Hematopoietic multipotent progenitor cell (in vitro differentiated cells): Measurements from ENCODE around the gene SLC5A3. TPM values are rescaled to one million over a fixed set of nuclear protein-coding genes. Genes with fewer than 3 reads are reported as not detected.

ENCODE experiments used
- DNase-seq, 3 donors: peaks; one replicate each; pipeline ENCODE4 v3.0.0-alpha.2; 2011 to 2015; ENCODE audit warnings: low read depth in 2 of 3, low spot score in 2 of 3
- total RNA-seq: library from RNA; depleted of rRNA; stranded (reverse); fragments of >200 nt; gene quantifications from one replicate; pipeline ENCODE4 v1.2.3, GENCODE V29; 2012

Gene SLC5A3
- total RNA-seq, 1 donor = 10.5 TPM

DNA sequence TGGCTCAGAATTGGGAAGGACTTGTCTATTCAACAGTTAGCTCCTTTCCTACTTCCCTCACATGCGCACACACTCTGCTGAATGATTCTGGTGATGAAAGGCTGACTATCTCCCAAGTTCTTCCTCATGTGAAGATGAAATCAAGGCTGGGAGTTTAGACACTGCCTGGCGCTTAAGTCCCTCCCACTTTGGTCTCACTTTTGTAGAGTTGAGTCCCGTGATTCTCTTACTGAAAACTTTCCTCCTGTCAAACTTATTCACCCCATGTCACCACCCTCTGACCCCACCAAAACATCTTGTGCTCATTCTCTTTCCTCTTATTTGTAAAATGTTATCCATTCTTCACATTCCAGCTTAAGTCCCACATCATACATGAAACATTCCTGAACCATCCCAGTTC, 8.4 kb upstream of the SLC5A3 start:
- no peak for DNase-seq

DNA sequence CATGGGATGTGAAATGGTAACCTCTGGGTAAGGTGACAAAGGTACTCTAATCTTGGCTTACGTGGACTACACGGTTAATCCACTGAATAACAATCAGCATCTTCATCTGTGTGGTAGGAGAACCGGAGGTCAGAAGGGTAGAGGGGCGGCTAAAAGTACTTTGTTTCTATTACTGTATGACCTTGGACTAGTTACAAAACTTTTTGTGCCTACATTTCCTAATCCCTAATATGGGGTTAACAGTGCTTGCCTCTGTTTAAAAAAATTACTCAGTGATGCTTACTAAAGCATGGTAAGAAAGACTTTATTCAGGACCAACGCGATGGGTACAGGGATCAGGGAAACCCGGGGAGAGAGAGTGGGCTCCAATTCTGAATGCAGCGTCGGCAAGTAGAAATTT, 1.7 kb upstream of the SLC5A3 start:
- DNase-seq = no peak

DNA sequence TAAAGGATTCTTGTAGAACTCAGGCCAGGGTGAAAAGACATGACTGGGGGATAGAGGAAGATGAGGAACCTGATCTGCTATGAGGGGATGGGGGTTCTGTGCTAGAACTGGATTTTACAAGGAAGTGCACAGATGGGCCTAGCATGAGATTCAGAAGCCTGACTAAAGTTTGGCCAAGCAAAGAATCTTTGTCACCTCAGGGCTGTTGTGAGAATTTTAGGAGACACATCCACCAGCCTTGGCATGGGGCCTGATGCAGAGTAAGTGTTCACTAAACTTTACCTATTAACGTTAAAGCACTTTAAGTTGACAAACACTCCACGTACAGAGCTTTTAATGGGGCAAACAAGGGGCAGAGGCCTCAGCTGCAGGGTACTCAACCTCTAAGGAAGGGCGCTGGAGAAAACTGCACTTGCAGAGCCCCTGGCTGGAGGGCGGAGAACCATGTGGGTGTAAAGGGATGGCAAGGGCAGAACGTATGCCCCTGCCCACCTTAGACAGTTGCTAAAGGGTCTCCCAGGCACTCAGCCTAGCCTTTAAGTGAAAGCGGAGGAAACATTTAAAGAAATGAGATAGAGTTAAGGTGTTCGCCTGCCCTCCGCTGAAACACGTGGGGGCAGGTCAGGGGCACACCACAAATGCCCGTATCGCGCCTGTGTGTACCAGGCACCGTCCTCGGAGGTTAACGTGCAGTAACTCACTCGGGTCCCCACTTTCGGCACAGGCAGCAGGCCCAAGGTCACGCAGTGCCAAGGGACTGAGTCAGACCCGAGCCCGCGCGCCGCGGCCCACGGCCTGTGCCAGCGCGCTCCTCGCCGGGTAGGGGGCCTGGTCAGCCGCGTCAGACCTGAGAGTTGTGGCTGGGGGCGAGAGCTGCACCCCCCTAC, 990 bp upstream of the SLC5A3 start:
- DNase-seq = no peak

DNA sequence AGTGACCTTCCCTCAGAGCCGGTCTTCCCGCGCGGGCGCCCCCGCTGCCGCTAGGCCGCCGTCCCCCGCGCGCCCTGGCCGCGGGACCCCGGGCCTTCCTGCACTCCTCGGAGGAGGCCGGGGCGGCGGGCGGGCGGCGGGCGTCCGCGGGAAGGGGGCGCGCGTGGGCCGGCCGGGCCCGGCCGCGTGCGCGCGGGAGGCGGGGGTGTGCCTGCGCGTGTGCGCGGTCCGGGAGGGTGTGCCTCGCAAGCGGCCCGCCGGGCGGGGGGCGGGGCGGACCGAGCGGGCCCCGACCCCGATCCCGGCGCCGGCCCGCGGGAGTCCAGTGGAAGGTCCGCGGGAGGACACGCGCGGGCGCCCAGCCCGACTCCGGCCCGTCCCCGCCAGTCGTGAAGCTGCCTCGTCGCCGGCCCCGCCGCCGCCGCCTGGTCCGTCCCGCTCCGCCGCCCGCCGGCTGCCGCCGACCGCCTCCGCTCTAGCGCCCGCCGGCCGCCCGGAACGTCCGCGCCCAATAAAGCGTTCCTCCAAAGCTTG, 438 bp downstream of the SLC5A3 start:
- DNase-seq = peak in 2 of 3 donors; percentile 33 to 42

DNA sequence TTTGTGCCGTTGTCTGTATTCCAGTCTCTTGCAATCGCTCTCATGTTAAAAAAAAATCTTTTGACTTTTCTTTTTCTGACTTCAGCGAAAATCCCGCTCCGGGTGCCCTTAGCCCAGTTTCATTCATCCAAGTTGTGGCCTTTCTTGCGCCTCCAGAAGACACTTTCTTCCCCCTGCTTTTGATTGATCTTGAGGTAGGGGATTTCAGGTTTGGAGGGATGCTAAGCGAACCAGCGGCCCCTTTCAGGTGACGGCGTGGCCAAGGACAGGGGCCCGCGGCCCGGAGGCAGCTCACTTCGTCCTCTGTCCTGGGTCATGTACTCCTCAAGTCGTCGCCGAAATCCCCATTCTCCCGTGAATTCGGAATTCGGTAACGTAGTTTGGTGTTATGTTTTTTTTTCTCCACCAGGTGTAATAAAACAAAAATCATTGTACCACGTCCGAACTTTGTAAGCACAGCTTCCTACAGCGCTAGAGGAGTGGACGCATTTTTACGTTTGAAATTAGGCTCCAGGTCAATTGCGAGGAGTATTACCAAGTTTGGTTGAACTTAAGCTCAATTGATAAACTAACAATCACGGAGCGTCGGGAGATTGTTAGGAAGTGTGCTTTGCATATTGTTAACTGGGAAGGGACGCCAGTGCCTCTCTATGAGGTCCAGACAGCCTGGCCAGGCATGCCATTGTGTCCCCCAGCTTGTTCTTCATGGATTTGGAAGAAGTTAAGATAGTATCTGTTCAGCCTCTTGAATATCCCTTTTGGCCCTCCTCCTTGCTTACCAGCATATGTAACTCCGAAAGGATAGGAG, 1.1 kb downstream of the SLC5A3 start:
- no peak for DNase-seq

DNA sequence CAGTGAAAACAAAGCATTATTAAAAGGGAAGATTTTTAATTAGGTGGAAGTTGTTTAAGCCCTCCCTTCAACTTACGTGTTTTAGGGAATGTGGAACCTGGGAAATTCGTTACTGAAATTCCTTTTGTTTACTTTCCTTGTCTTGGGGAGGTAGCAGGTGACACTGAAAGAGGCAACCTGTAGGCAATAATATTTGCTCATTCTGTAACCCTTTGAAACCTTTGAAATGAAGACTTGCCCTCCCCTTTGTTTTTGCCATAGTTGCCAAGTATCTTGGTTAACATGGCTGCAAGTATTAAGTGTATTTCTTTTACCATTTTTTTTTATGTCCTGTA, 1.7 kb downstream of the SLC5A3 start:
- no peak for DNase-seq

DNA sequence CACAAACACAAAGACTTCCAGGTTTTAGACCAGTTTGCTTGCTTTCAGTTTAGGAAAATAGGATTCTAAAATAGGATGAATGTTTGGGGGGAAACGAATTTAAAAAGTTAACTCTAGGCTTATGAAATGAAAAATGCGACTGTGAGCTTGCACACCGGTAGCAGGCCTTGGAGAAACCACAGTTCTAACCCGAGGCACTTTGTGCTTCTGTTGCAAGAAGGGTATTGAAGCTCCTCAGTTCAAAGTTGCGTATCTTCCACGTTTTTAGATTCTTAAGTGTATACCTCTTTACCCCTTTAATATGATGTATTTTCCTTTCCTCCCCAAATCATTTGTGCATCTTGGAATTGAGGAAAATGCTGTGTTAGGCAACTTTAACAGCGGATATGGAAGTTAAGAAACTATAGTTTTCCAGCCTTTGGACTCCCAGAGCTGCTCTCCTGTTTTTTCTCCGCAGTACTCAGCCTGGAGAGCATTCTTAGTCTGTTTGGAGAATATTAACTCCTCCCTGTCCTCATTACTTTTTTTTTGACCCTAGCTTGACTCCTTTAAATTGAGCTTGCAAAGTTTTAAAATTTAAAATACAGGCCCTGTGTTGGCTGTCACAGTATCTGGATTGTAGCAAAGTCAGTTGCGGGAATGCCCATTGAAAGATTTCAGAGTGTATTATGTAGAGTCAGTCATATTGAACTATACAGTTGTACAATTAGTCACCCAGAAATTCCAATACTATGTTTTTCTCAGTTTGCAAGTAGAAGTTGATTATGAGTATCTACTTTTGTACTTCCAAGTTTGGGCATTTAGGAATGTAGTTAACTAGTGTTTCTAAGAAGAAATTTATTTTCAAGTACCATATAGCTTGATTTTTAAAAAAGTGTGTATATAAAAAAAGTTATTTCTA, 2.6 kb downstream of the SLC5A3 start:
- no peak for DNase-seq

DNA sequence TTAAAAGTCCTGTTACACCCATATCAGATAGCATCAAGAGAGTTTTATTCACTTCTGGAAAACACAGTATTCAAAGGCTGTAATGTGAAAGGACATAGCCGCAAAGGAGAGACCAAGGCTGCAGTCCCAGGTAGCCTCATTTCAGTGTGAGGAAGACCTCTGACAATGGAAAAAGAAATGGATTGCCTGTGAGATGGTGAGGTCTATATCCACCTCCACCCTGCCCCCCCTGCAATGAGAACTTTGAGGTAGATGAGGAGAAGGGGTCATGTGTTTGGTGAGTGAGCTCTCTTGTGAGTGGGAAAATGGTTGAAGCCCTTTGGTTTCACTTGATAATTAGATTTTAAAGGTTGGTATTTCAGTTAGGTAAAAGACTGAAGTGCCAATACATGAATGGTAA, 3.5 kb downstream of the SLC5A3 start:
- DNase-seq = no peak

DNA sequence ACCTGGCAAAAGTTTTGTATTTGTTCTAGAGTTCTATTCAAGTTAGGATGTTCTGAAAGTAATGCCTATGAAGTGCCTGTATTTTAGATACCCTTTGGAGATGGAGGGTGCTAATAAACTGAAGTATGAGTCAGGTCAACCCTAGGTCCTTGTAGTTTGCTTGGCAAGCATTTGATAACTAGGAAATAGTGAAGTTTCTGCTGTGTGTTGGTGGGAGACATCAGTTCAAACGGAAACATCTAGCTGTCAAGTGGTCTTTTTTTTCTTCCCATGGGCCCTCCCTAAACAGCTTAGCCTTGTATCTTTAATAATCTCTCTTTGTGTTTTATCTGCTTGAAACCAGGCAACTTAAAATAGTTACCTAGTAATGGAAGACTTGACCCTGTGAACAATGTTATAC, 4.5 kb downstream of the SLC5A3 start:
- DNase-seq = no peak

DNA sequence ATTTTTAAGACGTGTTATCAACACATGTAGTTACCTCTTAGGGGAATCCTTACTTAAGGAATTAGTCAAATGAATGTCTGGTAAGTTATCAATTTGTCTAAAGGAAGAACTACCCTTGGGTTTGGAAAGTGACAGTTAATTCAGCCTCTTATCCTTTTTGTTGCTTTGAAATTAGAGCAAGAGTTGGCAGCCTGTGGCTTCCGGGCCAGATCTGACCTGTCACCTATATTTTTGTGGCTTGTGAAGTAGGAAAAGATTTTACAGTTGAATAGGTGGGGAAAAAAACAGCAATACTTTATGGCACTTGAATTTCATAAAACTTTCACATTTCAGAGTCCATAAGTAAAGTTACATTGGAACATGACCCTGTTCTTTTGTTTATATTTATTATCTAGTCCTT, 5.5 kb downstream of the SLC5A3 start:
- no peak for DNase-seq

DNA sequence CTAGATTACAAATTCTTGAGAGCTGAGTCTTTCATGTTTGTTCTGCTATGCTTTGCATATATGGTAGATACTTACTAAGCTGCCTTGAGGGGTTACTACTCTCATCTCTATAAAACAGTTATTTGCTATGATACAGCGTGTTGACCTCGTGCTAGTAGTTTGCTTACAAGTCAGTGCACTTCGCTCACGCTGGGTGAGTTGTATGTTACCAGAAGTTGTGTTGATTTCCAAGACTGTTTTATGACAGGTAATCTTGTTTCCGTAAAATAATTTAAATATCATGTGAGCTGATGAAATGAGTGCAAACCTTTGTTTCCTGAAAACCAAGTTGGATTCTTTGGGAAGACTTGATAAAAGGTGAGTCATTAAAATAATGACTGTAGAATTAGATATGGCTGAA, 7.3 kb downstream of the SLC5A3 start:
- no peak for DNase-seq

DNA sequence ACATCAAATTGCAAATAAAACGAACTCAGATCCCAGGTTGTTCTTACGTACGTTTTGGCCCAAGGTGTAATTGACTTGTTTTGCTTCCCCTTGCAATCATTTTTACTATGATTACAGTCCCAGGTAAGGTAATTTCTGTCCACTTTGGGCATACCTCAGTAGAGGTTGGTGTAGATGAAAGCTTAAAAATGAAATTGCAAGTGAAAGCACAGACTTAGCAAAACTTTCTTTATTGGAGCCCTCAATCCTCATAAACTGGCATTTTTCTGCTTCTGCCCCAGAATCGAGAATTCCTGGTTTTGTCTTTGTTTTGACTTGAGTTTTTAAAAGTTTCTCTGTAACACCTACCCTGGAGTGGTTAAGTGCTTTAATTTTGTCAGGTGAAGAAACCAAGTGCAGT, 9.4 kb downstream of the SLC5A3 start:
- no peak for DNase-seq

DNA sequence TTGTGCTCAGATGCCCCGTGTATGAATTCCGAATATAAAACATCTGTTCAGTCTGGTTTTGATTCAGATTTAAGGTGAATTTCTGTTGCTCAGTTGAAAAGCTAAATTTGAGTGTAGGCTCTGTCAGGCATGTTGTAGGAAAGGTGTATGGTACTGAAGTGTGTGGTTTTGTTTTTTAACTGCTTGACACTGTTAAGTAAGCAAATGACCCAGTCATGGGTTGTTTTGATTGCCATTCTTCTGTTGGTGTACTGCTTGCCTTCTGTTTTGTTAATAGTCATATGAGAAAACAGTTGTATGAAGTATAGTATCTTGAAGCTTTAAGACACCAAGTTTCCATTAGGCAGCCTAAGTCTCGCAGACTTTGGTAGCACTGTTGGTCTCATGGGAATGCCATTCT, 10.0 kb downstream of the SLC5A3 start:
- DNase-seq = no peak

DNA sequence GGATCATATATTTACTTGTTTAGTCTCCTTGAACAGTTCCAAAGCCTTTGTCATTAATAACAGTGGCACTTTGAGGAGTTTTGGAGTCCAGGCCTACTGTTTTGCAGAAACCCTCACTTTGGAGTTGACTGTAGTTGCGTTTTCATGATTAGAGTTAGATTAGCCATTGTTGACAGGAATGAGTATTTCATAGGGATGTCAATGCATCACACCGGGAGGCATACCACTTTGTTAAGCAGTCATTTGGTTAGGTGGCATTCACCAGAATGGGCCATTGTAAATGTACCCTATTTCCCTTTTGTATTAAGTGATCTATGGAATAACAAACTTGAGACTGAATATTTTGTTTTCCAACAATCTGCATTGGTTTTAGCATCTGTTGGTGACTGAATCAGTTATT, 11.8 kb downstream of the SLC5A3 start:
- DNase-seq = no peak

DNA sequence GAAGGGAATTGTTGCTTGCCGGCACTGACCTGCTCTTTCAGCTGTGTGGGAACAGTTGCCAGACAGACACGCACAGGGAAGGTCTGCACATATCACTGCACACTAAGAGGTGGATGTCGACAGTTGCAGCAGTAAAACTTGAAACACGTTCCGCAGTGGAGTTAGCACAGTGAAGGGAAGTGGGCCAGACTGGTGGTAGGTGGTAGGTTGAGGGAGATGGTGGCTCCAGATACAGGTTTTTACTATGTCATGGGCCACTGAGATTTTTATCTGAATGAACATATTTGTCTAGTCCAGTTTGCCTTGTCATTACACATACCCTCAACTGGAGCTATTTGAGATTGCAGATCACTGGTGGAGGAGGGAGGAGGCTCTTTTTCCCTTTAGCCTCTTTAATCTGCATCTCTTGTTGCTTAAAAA, 13.5 kb downstream of the SLC5A3 start:
- peak in 1 of 3 donors; percentile 38 for DNase-seq

DNA sequence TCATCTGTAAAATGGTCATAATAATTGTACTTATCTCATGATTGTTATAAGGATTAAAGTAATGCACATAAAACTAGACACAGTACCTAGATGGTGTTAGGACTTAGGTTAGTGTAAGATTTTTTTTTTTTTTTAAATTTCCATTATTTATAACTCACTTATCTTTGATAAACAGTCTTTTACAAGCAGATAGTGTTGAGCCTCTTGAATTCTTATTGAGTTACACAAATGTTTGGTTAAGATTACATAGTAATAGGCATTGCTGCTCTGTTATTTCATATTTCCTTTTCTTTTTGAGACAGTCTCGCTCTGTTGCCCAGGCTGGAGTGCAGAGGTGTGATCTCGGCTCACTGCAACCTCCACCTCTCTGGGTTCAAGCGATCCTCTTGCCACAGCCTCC, 15.4 kb downstream of the SLC5A3 start:
- no peak for DNase-seq

DNA sequence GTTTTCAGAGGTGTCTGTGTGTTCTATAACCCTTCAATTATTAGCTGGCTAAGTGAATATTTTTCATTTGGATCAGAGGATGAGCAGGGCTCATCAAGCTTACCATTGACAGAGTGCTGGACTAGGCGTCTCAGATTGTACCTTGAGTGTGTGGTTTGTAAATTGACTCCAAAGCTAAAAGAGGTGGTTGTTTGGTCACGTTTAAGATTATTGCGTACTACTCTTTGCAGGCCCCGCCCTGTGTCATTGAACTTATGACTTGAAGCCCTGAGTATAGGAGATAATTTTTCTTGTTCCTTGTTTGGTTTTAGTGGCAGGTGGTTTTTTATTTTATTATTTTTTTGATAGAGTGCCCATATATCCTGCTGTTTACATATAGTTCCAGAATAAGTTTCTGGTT, 17.7 kb downstream of the SLC5A3 start:
- no peak for DNase-seq

DNA sequence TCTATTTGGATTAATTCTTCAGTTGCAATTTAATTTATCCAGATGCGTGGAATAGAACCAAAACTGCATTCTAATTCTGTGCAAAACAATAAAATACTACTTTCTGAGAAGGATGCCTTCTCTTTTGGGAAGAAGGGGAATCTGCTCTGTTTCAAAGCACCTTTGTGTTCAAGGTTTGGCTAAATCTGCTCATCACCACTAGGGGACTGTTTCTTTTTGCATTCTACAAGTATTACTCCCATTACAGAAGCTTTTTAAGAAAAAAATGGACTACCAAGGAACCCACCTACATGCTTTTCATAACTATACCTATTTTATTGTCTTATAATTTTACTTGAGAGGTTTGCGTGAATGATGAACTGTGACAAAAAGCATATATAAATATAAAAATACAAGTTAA, 18.2 kb downstream of the SLC5A3 start:
- peak in 1 of 3 donors; percentile 17 for DNase-seq

DNA sequence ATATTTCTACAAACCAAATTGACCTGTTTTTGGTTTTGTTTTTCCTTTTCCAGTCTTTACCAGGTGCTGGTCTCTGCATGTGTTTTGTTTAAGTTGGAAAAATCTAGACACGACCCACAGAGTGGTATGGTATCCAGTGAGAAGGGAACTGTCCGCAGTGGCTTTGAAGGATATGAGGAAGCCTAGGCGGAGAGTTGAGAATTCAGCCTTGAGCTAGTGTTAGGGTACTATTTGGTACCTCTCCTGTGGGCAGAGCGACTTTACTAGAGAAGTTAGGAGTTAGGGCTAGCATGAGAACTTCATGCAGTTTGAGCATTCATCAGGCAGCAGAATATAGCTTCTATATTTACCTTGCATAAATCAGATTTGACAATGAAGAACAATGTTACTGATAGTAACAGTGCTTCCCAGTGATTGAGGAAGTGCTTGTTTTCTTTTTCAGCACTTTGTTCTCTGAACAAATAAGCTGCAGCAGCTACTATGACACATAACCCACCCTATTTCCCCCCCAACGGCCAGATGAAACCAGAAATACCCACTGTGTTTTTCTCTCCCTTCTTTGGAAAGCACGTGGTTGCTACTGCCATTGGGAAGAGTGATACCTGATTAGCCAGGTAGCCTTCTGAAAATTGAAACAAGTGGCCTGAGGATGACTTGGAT, 19.0 kb downstream of the SLC5A3 start:
- peak in 2 of 3 donors; percentile 35 to 49 for DNase-seq

DNA sequence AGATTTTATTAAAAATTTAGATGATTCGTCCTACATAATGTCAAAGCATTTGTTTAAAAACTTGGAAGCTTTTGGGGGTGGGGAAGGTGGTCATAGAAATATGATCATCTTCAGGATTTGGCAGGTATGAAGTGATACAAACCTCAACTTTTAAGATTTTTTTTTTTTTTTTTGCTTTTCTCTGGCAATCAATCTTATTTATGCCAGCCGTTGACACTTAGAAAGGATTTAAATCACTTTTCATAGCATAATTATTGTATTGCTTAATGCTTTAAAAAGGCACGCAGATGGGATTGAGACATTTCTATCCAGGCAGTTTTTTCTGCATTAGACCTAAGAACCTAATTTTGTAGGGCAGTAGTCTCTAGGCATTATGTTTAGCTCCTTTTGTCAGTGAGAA, 19.7 kb downstream of the SLC5A3 start:
- DNase-seq = no peak
